MM.1S (cell line): ENCODE measurements around the gene TTBK1.

Experiments
- DNase-seq: peaks from one replicate; pipeline ENCODE4 v3.0.0-alpha.2; 2015
- H2AFZ ChIP-seq: fragments of 300-600 bp; sonication (generic); 2 replicates; pipeline ENCODE4 v1.6.0; 2016; ENCODE audit warnings: antibody characterized with exemption, low read length
- H3F3A ChIP-seq: fragments of 300-600 bp; sonication (generic); 2 replicates; pipeline ENCODE4 v1.6.1; 2016; ENCODE audit warnings: mild to moderate bottlenecking, antibody characterized with exemption, low read length, moderate library complexity, mixed read lengths; ENCODE audit not compliant: insufficient read depth
- H3K27ac ChIP-seq: fragments of 300-600 bp; sonication (generic); 2 replicates; pipeline ENCODE4 v1.5.1; 2016; ENCODE audit warnings: mild to moderate bottlenecking, low read length
- H3K27me3 ChIP-seq: fragments of 300-600 bp; sonication (generic); replicated peaks from 2 replicates; pipeline ENCODE4 v1.6.0; 2016; ENCODE audit warnings: low read length; ENCODE audit not compliant: insufficient read depth
- H3K36me3 ChIP-seq: fragments of 300-600 bp; sonication (generic); replicated peaks from 2 replicates; pipeline ENCODE4 v1.6.1; 2016; ENCODE audit warnings: mild to moderate bottlenecking, low read length, mixed read lengths; ENCODE audit not compliant: insufficient read depth
- H3K4me1 ChIP-seq: fragments of 300-600 bp; sonication (generic); 2 replicates; pipeline ENCODE4 v1.6.1; 2016; ENCODE audit warnings: low read length, mixed read lengths
- H3K4me2 ChIP-seq: fragments of 300-600 bp; sonication (generic); 2 replicates; pipeline ENCODE4 v1.6.0; 2016; ENCODE audit warnings: low read depth, low read length
- H3K4me3 ChIP-seq: fragments of 300-600 bp; sonication (generic); 2 replicates; pipeline ENCODE4 v1.5.1; 2016; ENCODE audit warnings: low read length, mixed read lengths
- H3K79me2 ChIP-seq: fragments of 300-600 bp; sonication (generic); 2 replicates; pipeline ENCODE4 v1.6.1; 2016; ENCODE audit warnings: mixed run types, low read length, mixed read lengths
- H3K9ac ChIP-seq: fragments of 300-600 bp; sonication (generic); 2 replicates; pipeline ENCODE4 v1.6.1; 2016; ENCODE audit warnings: low read length, mixed read lengths
- H3K9me2 ChIP-seq: fragments of 300-600 bp; sonication (generic); replicated peaks from 2 replicates; pipeline ENCODE4 v1.6.1; 2016; ENCODE audit warnings: mild to moderate bottlenecking, low read length, mixed read lengths; ENCODE audit not compliant: insufficient read depth
- H3K9me3 ChIP-seq: fragments of 300-600 bp; sonication (generic); replicated peaks from 2 replicates; pipeline ENCODE4 v1.6.1; 2016; ENCODE audit warnings: mild to moderate bottlenecking, low read length, mixed read lengths; ENCODE audit not compliant: insufficient read depth
- H4K20me1 ChIP-seq: fragments of 300-600 bp; sonication (generic); 2 replicates; pipeline ENCODE4 v1.6.1; 2016; ENCODE audit warnings: mild to moderate bottlenecking, low read length, moderate library complexity, mixed read lengths; ENCODE audit not compliant: insufficient read depth
- EZH2 ChIP-seq: fragments of 300-600 bp; sonication (generic); optimal IDR thresholded peaks from 2 replicates; pipeline ENCODE3; 2017; ENCODE audit warnings: low read depth, mild to moderate bottlenecking, antibody characterized with exemption, low read length, mixed read lengths
- EZH2phosphoT487 ChIP-seq: fragments of 300-600 bp; sonication (generic); IDR thresholded peaks from 2 replicates; pipeline ENCODE4 v1.6.1; 2018; ENCODE audit warnings: antibody characterized with exemption, low read length
- TF ChIP-seq, protein P1 (sequence below): fragments of 300-600 bp; sonication (generic); IDR thresholded peaks from 2 replicates; pipeline ENCODE4 v1.5.1; 2016; ENCODE audit warnings: antibody characterized with exemption, low read length, mixed read lengths

Gene TTBK1

DNA sequence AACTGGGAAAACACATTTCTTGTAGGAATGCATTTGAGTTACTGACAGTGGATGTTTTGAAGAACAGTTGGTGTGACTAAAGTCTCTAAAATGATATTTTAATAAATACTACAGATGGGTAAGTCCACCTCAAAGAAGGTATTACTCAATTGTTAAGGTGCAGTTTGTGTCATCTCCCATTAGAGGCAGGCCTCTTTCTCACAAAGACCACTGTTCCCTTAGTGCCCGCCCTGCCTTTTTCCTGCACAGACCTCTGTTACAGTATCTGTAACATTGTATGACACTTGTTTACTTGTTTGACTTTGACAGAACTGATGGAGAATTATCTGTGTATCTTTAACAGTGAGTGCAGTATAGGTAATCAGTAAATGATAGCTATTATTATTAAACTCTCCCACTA lies 70.5 kb downstream of the TTBK1 start:
- Histone ChIP-seq H3K36me3 (no peaks in the 10 kb centered on the region), H3K4me2 (no peak overlapping the region), H3K9ac (no peak overlapping the region), H3K79me2 (no peaks in the 10 kb centered on the region), H3K27me3 (no peaks in the 10 kb centered on the region), H3F3A (no peaks in the 10 kb centered on the region), H4K20me1 (no peaks in the 10 kb centered on the region), H3K9me3 (no peaks in the 10 kb centered on the region), H3K4me1 (no peaks in the 10 kb centered on the region), H3K9me2 (no peaks in the 10 kb centered on the region), H3K27ac (no peak overlapping the region), H2AFZ (no peak overlapping the region), H3K4me3 (no peak overlapping the region)
- no peak for DNase-seq
- TF ChIP-seq EZH2phosphoT487 (no peak), EZH2 (no peak)
- TF ChIP-seq, protein P1, sequence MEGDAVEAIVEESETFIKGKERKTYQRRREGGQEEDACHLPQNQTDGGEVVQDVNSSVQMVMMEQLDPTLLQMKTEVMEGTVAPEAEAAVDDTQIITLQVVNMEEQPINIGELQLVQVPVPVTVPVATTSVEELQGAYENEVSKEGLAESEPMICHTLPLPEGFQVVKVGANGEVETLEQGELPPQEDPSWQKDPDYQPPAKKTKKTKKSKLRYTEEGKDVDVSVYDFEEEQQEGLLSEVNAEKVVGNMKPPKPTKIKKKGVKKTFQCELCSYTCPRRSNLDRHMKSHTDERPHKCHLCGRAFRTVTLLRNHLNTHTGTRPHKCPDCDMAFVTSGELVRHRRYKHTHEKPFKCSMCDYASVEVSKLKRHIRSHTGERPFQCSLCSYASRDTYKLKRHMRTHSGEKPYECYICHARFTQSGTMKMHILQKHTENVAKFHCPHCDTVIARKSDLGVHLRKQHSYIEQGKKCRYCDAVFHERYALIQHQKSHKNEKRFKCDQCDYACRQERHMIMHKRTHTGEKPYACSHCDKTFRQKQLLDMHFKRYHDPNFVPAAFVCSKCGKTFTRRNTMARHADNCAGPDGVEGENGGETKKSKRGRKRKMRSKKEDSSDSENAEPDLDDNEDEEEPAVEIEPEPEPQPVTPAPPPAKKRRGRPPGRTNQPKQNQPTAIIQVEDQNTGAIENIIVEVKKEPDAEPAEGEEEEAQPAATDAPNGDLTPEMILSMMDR: no peak

DNA sequence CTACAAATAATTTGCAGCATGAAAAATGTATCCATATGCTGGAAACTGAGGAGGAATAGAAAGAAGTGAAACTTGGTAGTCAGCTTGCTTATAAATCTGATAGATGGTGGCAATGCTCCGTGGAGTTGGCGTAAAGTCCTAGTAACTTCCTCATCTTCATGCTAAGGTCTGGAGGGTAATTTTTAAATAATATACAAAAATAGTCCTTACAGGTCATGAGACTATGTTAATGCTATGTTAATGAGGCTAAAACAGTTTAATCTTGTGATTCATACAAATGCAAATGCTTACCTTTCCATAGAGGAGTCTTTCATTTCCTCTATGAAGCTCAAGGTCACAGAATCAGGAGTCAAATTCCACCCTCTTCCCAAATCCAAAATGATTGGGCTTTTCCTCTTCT lies 74.7 kb downstream of the TTBK1 start:
- Histone ChIP-seq H3K27ac (no peak overlapping the region), H3K4me3 (no peak overlapping the region), H4K20me1 (no peaks in the 10 kb centered on the region), H3K4me2 (no peak overlapping the region), H3K27me3 (no peaks in the 10 kb centered on the region), H3K9me3 (no peaks in the 10 kb centered on the region), H2AFZ (no peak overlapping the region), H3K4me1 (no peaks in the 10 kb centered on the region), H3K9me2 (no peaks in the 10 kb centered on the region), H3F3A (no peaks in the 10 kb centered on the region), H3K79me2 (no peaks in the 10 kb centered on the region), H3K9ac (no peak overlapping the region), H3K36me3 (no peaks in the 10 kb centered on the region)
- DNase-seq: no peak
- TF ChIP-seq EZH2 (no peak), EZH2phosphoT487 (no peak)
- TF ChIP-seq, protein P1: no peak

DNA sequence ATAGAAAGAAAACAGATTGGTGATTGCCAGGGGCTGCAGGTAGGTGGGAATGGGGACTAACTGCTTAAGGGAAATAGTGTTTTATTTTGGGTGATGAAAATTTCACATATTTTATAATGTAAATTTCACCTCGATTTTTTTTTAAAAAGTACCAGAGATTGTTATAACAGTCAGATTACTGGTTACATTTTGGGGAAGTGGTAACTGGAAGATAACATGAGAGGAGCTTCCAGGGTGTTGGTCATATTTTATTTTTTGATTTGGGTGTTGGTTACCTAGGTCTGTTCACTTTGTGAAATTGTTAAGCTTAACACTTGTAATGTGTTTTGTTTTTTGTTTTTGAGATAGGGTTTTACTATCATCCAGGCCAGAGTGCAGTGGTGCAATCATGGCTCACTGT lies 82.6 kb downstream of the TTBK1 start:
- Histone ChIP-seq H3K27me3 (no peaks in the 10 kb centered on the region), H3K4me1 (no peaks in the 10 kb centered on the region), H3K4me2 (no peak overlapping the region), H3K36me3 (no peaks in the 10 kb centered on the region), H4K20me1 (no peaks in the 10 kb centered on the region), H3K9me2 (no peaks in the 10 kb centered on the region), H2AFZ (no peak overlapping the region), H3K27ac (no peak overlapping the region), H3K79me2 (no peaks in the 10 kb centered on the region), H3K9ac (no peak overlapping the region), H3F3A (no peaks in the 10 kb centered on the region), H3K4me3 (no peak overlapping the region), H3K9me3 (no peaks in the 10 kb centered on the region)
- no peak for TF ChIP-seq EZH2
- TF ChIP-seq EZH2phosphoT487: no peak
- TF ChIP-seq, protein P1: no peak
- DNase-seq: no peak

DNA sequence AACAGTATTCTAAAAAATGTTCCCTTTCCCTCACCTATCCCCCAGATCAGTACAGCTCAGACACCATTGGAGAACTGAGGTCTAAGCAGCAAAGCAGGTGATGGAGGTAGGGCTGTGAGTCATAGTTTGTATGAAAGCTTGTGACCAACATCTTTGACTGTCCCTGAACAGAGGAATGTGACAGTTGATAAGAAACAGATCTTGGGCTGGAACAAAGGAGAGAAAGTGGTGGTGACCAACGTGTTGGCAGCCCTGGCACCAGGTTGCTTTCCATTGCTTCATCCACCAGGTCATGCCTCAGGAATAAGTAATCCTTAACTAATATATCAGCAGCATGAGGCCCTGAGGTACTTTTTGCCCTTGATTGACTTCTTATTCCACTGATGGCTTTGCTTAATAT lies 85.2 kb downstream of the TTBK1 start:
- Histone ChIP-seq H3F3A (no peaks in the 10 kb centered on the region), H3K79me2 (no peaks in the 10 kb centered on the region), H3K4me1 (no peaks in the 10 kb centered on the region), H3K4me2 (no peak overlapping the region), H3K4me3 (no peak overlapping the region), H3K27me3 (no peaks in the 10 kb centered on the region), H2AFZ (no peak overlapping the region), H3K36me3 (no peaks in the 10 kb centered on the region), H3K9me3 (no peaks in the 10 kb centered on the region), H3K9me2 (no peaks in the 10 kb centered on the region), H4K20me1 (no peaks in the 10 kb centered on the region), H3K9ac (no peak overlapping the region), H3K27ac (no peak overlapping the region)
- TF ChIP-seq EZH2: no peak
- TF ChIP-seq, protein P1: no peak
- no peak for TF ChIP-seq EZH2phosphoT487
- no peak for DNase-seq
